HS-27A (cell line): ENCODE results near the gene MAN1A1.

ENCODE experiments used
- DNase-seq: peaks from one replicate; pipeline ENCODE4 v3.0.0-alpha.2; 2012; ENCODE audit warnings: low read depth, missing footprints

Gene MAN1A1

DNA sequence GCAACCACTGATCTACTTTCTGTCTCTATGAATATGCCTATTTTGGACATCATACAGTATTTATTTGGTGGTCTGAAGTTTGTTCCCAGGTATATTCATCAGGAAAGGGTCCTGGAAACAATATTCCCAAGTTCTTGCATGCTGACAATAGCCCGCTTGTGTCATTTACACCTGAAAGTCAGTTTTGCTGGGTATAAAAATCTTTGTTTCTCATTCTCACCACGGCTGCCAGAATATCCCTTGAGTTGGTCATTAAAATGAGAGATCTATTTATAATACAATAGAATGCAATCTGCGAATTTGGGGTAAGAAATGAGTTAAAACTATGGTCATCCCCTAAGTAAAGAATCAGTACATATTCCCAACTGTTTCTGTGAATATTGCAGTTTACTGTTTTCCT lies 79.0 kb downstream of the MAN1A1 start:
- DNase-seq: no peak

GRCh38 chr6:119269266-119270103 lies 80.1 kb downstream of the MAN1A1 start:
- no peak for DNase-seq

- no peak for DNase-seq
Observed at GRCh38 chr6:119267126-119267905, 82.2 kb downstream of the MAN1A1 start.

GRCh38 chr6:119264854-119265397 lies 84.6 kb downstream of the MAN1A1 start:
- DNase-seq: no peak

- no peak for DNase-seq
Observed at GRCh38 chr6:119262612-119263011, 86.9 kb downstream of the MAN1A1 start.

DNA sequence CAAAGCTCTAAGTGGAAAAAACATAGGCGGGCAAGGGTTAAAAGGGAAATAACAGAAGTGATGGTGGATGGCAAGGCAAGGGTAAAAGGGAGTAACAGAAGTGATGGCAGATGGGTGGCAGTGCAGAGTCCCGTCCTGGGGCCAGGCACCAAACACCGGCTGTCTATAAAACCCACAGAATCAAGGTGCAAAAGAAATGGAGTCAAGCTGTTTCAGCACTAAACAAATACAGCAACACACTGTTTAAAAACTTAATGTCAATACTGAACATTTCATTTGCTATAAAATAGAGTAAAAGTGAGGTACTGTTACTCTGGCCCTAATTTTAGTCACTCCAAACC lies 87.6 kb downstream of the MAN1A1 start:
- no peak for DNase-seq

GRCh38 chr6:119259027-119259426 lies 90.5 kb downstream of the MAN1A1 start:
- no peak for DNase-seq

DNA sequence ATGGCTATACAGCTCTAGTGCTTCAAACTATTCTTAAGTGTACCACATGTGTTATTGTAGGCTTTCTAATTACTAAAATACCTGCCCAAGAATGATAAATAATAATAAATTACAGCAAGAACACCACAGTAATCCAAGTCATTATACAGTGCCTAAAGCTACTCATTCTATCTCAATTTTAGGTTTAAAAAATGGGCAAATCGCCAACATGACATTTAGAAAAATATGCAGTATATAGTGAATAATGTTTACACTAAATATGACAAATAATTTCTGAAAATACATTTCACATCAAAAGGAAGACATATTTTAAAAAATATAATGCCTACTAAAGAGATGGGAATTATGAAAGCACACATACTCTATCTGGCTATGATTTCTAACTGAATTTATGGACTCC lies 91.8 kb downstream of the MAN1A1 start:
- no peak for DNase-seq

DNA sequence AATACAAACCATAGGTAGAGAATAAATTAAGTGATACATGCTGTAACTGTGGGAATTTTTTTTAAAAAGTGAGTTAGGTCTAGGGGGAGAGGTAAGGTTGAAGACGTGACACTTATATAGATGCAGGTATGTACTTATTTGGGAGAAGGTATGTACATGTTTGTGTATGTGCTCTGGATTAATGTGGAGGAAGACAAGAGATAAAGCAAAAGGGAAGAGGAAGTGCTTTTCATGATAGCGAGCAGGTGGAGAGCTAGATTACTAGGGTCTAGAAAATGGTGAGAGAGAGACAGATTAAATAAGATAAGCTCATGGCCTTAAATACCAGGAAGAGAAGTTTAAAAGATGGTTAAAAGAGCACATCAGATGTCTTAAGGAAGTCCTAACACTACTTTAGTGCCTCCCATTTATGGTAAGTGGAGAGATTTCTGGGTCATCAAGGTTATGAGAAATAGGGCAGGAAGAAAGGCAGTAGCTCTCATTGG lies 92.5 kb downstream of the MAN1A1 start:
- no peak for DNase-seq

GRCh38 chr6:119256392-119256791 lies 93.2 kb downstream of the MAN1A1 start:
- DNase-seq: no peak

DNA sequence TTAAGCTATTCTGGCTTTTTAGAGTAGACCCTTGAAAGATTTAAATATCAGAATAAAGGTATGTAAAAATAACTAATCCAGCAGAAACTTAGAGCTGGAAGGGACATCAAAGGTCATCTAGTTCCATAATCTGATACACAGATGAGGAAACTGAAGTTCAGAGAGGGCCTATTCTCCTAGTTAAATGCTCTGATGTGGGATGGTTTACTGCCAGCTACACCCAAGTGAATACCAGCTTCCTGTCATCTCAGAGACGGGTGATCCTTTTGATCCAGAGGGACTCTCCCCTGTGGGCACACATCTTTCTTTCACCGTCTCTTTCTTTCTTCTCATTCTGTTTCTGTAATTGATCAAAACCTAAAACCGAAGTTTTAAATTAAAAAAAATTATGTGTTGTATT lies 94.1 kb downstream of the MAN1A1 start:
- DNase-seq: no peak

DNA sequence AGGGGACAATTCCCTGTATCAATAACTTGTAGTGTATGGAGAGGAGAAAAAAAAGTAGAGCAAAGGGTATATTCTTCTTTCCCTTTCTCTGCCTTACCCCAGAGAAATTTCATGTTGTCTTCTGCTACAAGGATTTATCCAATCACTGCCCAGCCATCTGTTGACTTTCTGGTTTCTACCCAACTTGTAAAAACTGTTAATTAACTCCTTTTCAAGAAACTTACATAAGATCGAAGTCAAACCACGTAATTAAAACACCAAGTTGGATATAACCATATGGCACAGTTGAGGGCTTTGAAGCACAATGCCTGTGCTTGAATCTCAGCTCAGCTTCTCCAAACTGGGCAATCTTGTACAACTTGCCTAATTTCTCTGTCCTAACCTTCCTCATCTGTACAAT lies 99.5 kb downstream of the MAN1A1 start:
- no peak for DNase-seq

- DNase-seq: no peak
Observed at GRCh38 chr6:119249319-119249718, 100.2 kb downstream of the MAN1A1 start.

- DNase-seq: no peak
Observed at GRCh38 chr6:119247504-119247903, 102.1 kb downstream of the MAN1A1 start.

- no peak for DNase-seq
Observed at GRCh38 chr6:119243657-119244056, 105.9 kb downstream of the MAN1A1 start.

- no peak for DNase-seq
Observed at GRCh38 chr6:119243037-119243436, 106.5 kb downstream of the MAN1A1 start.

- DNase-seq: no peak
Observed at GRCh38 chr6:119241540-119242309, 107.8 kb downstream of the MAN1A1 start.

- DNase-seq: no peak
Observed at GRCh38 chr6:119241111-119241465, 108.5 kb downstream of the MAN1A1 start.

DNA sequence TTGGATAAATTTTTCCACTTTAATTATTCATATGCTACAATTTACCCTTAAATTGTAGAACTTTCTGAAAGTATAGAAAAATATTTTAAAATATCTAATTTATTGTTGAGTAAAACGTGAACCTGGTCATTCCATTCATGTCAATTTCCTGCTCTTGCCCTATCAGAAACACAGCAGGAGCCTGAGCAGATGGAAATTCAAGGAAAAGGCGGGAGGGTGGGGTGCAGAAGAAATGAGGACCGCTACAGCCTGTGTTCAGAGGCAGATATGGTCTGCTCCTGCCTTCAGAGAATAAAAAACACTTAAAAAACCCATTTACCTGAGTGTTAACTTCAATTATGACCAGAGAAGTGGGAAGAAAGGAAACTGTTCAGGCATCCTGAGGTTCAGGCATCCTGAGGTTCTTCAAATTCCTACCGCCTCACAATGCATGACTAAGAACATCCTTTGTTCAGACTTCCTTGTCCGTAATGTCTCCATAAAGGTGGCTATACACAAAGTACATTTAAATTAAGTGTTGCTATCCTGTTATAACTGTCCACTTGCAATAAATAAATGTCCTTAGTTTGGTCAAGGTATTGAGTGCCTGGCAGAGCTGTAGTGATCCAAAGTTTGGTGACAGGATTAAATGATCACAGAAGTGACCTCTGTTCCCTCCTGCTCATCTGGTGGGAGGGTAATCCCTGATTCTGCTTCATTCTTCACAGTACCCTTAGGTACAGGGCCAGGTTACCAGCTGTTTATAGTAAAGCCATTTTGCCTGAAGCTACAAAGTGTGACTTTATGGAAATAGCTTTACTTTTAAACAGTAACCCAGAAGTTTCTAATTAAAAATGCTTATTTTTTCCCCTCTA lies 109.1 kb downstream of the MAN1A1 start:
- DNase-seq: no peak

- no peak for DNase-seq
Observed at GRCh38 chr6:119237177-119237715, 112.3 kb downstream of the MAN1A1 start.

GRCh38 chr6:119234941-119235340 lies 114.6 kb downstream of the MAN1A1 start:
- no peak for DNase-seq
